Sigmoid colon (tissue), 7 donors: Measurements from ENCODE around the gene MMP3. TPM values are rescaled to one million over a fixed set of nuclear protein-coding genes. Genes with fewer than 3 reads are reported as not detected.
"Not testable (repeated sequence)": the region's sequence is repeated elsewhere in the genome, so short reads cannot be mapped to it uniquely, and the experiment has no call there.

Experiments used
- DNase-seq: peaks from one replicate; pipeline ENCODE4 v3.0.0-alpha.2; 2019
- H3K27ac ChIP-seq, 4 donors: fragments of 200-600 bp; sonication (generic); one replicate each; pipeline ENCODE4 v1.5.1; 2016 to 2019; ENCODE audit warnings: mild to moderate bottlenecking in 1 of 4
- H3K27me3 ChIP-seq, 3 donors: fragments of 200-600 bp; sonication (generic); one replicate each; pipeline ENCODE4 v1.5.1; 2019; ENCODE audit warnings: mild to moderate bottlenecking in 1 of 3
- H3K36me3 ChIP-seq, 4 donors: fragments of 200-600 bp; sonication (generic); one replicate each; pipeline ENCODE4 v1.5.1; 2016 to 2019
- H3K4me1 ChIP-seq, 4 donors: fragments of 200-600 bp; sonication (generic); one replicate each; pipeline ENCODE4 v1.5.1; 2017 to 2019
- H3K4me3 ChIP-seq, 4 donors: fragments of 200-600 bp; sonication (generic); one replicate each; pipeline ENCODE4 v1.5.1; 2017 to 2019; ENCODE audit warnings: mild to moderate bottlenecking in 2 of 4, moderate library complexity in 1 of 4
- H3K9me3 ChIP-seq, 4 donors: fragments of 200-600 bp in 3 of 4; sonication (generic) in 3 of 4; one replicate each; pipeline versions ENCODE4 v1.5.1 to v1.6.1; 2013 to 2019
- CTCF ChIP-seq, 4 experiments: fragments of 450-650 bp in 3 of 4; fragments of 200-600 bp in 1 of 4; IDR thresholded peaks; one replicate each; pipeline ENCODE4 v1.5.1; 2016 to 2019; ENCODE audit warnings: antibody characterized with exemption in 4 of 4, mild to moderate bottlenecking in 3 of 4, moderate library complexity in 2 of 4
- EP300 ChIP-seq, 4 donors: sonication (generic); formaldehyde crosslinking; IDR thresholded peaks; one replicate each; pipeline ENCODE4 v1.6.1; 2017; ENCODE audit warnings: antibody characterized with exemption in 4 of 4
- POLR2A ChIP-seq, 2 donors: fragments of 450-650 bp; IDR thresholded peaks; one replicate each; pipeline ENCODE4 v1.6.1; 2016; ENCODE audit warnings: antibody characterized with exemption in 2 of 2, mild to moderate bottlenecking in 2 of 2, moderate library complexity in 2 of 2
- POLR2AphosphoS5 ChIP-seq, 4 donors: sonication (generic); formaldehyde crosslinking; IDR thresholded peaks; one replicate each; pipeline ENCODE4 v1.6.1; 2017; ENCODE audit warnings: antibody characterized with exemption in 4 of 4
- WGBS, 2 donors: extraction: QIAGEN DNeasy Blood & Tissue Kit; methylation state at CpG; one replicate each; pipeline ENCODE4 v1.1.7; 2013; 5-methylcytosine and 5-hydroxymethylcytosine counted together
- intact Hi-C: fragments of 100-400 bp; cut with DNase I; formaldehyde crosslinking; loops from one replicate; pipeline ENCODE4 v1.15.1; 2023
- polyA plus RNA-seq, 3 donors: library from polyadenylated mRNA; stranded (reverse); fragments of 200-250 nt; gene quantifications; one replicate each; pipeline ENCODE4 v1.2.3, GENCODE V29; 2013
- total RNA-seq, 4 donors: library from RNA; depleted of rRNA; stranded (reverse); fragments of >200 nt; gene quantifications; one replicate each; pipeline ENCODE4 v1.1.0, GENCODE V29; 2016
- donor health status: healthy with polysubstance abuse.
- donor health status: Bipolar disorder and iron deficiency.
- donor health status: healthy.

The MMP3 gene
- total and polyA plus RNA-seq, 7 donors = 0.36 to 28.5 (median 2.8) TPM; not detected in 2

- Histone ChIP-seq H3K4me3 (no peak overlapping the region), H3K36me3 (no peaks in the 10 kb centered on the region), H3K27ac (no peak overlapping the region), H3K4me1 (no peaks in the 10 kb centered on the region), H3K9me3 (no peaks in the 10 kb centered on the region), H3K27me3 (no peaks in the 10 kb centered on the region)
- WGBS, 2 donors = 83 to 85% methylated on average over 4 of the region's 4 CpGs
- DNase-seq = no peak
- intact Hi-C loops = no loop called here
- TF ChIP-seq POLR2AphosphoS5 (IDR thresholded peaks at IDR 0.05) = no peak
- no peak for TF ChIP-seq POLR2A (IDR thresholded peaks at IDR 0.05)
- no peak for TF ChIP-seq CTCF (IDR thresholded peaks at IDR 0.05)
- TF ChIP-seq EP300 (IDR thresholded peaks at IDR 0.05) = no peak
Observed at GRCh38 chr11:102882389-102883024, 39.1 kb upstream of the MMP3 start.

- Histone ChIP-seq H3K27me3 (no peaks in the 10 kb centered on the region), H3K4me3 (no peak overlapping the region), H3K9me3 (no peaks in the 10 kb centered on the region), H3K4me1 (no peaks in the 10 kb centered on the region), H3K27ac (no peak overlapping the region), H3K36me3 (no peaks in the 10 kb centered on the region)
- no peak for DNase-seq
- intact Hi-C loops = no loop called here
- TF ChIP-seq CTCF (IDR thresholded peaks at IDR 0.05) = no peak
- no peak for TF ChIP-seq POLR2A (IDR thresholded peaks at IDR 0.05)
- no peak for TF ChIP-seq POLR2AphosphoS5 (IDR thresholded peaks at IDR 0.05)
- no peak for TF ChIP-seq EP300 (IDR thresholded peaks at IDR 0.05)
- 74 to 89% methylated on average over 5 of the region's 5 CpGs for WGBS, 2 donors
Observed at GRCh38 chr11:102879801-102880200, 36.4 kb upstream of the MMP3 start.

GRCh38 chr11:102878595-102878994 is 35.2 kb upstream of the MMP3 start:
- Histone ChIP-seq H3K4me1 (no peaks in the 10 kb centered on the region), H3K27ac (no peak overlapping the region), H3K9me3 (no peaks in the 10 kb centered on the region), H3K27me3 (no peaks in the 10 kb centered on the region), H3K36me3 (no peaks in the 10 kb centered on the region), H3K4me3 (no peak overlapping the region)
- 90 to 93% methylated on average over 2 of the region's 2 CpGs for WGBS, 2 donors
- DNase-seq = no peak
- no peak for TF ChIP-seq POLR2AphosphoS5 (IDR thresholded peaks at IDR 0.05)
- intact Hi-C loops = no loop called here

GRCh38 chr11:102874852-102875251 is 31.4 kb upstream of the MMP3 start, which contains the start of gene MMP12:
Gene MMP12 (minus strand): TSS chr11:102874982. CDS start chr11:102874937, 45 bp downstream.
- no peak for DNase-seq
- Histone ChIP-seq H3K27me3 (no peaks in the 10 kb centered on the region), H3K4me1 (no peaks in the 10 kb centered on the region), H3K36me3 (no peaks in the 10 kb centered on the region), H3K4me3 (no peak within 1 kb of the TSS), H3K27ac (no peak within 1 kb of the TSS), H3K9me3 (no peaks in the 10 kb centered on the region)
- intact Hi-C loops = no loop called here
- TF ChIP-seq POLR2AphosphoS5 (IDR thresholded peaks at IDR 0.05) (no peak), EP300 (IDR thresholded peaks at IDR 0.05) (no peak), CTCF (IDR thresholded peaks at IDR 0.05) (no peak), POLR2A (IDR thresholded peaks at IDR 0.05) (no peak)
- WGBS, 2 donors = 65 to 77% methylated on average over 4 of the region's 4 CpGs

GRCh38 chr11:102869354-102869964 is 26.1 kb upstream of the MMP3 start:
- H3K36me3 ChIP-seq, H3K4me3 ChIP-seq, DNase-seq, H3K9me3 ChIP-seq, H3K27me3 ChIP-seq, intact Hi-C loops: not testable (repeated sequence)
- H3K4me1 ChIP-seq = peaks cover 0 to 30% (median 25%) of the 10 kb centered on the region in 4 donors
- H3K27ac ChIP-seq = peak overlapping the region in 2 of 4 donors; percentile 66 to 69
- WGBS, 2 donors = 71 to 82% methylated on average over 8 of the region's 8 CpGs
